ENCODE measurements around the gene NDUFC2.
"Not testable (repeated sequence)": the region's sequence is repeated elsewhere in the genome, so short reads cannot be mapped to it uniquely, and the experiment has no call there.

Gene NDUFC2

GRCh38 chr11:78079232-78080083 is at the start of gene NDUFC2:
NDUFC2 (minus strand) TSS chr11:78079862; CDS start chr11:78079744, 118 bp downstream.
- peak in 54 of 56 donors; percentile 26 to 87 (median 70) for DNase-seq

- no peak for DNase-seq
Measured at GRCh38 chr11:78127403-78127802, 47.7 kb upstream of the NDUFC2 start.

DNA sequence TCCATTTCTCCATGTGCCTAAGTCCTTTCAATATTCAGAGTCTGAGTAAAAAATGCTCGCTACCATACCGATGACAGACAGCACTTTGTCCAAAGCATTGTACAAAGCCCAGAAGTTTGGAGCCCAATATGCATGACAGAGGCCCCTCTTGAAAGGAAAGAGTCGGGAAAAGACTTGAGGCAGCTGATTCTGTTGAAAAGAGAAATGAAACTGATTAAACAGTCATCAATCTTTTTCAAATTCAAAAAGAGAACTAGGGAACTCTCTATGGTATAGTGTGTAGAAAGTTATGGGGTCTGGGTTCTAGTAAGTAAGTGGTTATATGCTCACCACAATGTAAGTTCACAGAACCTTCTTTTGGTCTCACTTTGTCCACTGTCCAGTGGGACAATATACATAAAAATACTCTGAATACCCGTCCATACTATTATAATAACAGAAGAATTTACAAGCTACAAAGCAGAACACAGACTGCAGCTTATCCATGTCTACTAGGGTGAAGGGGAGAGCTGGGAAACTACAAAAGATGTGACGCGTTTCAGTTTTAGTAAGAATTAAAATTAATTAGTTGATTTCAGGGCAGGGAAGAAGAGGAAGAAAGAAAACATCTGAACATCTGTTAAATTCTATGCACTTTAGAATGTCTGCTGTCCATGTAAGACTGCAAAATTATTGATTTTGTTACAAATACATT is 33.1 kb upstream of the NDUFC2 start:
- no peak for DNase-seq

DNA sequence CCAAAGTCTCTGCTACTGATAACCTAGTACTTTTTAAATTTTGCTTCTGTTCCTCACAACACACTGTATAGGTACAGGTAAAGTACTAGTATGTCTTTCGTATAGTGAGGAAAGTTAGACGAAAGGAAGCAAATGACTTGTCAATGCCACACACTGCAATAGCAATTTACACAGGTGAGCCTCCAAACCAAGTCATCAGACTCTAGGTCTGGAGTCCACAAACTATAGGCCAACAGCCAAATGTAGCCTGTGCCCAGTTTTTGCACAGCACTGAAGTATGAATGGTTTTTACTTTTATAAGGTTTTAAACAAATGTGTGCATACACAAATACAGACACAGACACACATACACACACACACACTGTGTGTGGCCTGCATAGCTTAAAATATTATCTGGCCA is 31.6 kb upstream of the NDUFC2 start:
- no peak for DNase-seq

DNA sequence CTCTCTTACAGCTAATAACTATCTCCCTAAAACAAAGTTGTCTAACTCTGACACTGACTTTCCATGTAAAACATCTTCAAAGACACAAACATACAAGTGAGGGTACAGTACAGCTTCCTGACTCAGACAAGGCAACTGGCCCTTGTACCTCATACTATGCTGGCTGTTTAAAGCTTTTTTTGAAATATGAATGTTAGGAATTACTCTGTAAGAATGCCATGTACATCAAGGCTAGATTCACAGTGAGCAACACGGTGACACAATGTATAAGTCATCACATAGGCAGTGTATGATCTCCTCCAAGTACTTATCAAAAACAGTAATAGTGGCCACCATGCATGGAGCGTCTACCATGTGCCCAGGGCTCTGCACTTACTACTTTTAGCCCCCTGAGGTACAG is 31.2 kb upstream of the NDUFC2 start:
- DNase-seq, result no peak

DNA sequence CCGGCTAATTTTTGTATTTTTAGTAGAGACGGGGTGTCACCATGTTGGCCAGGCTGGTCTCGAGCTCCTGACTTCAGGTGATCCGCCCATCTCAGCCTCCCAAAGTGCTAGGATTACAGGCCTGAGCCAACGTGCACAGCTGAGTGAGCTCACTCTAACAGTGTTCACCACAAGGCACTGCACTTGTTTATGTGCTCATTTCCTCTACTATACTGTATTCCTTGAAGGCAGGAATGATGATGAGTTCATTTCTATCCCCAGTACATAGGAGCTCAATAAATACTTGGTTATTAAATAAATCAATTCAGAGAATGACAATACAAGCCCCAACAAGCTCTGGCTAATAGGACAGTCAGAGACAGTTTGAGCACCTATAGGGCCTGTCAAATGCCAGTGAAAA is 30.7 kb upstream of the NDUFC2 start:
- no peak for DNase-seq

DNA sequence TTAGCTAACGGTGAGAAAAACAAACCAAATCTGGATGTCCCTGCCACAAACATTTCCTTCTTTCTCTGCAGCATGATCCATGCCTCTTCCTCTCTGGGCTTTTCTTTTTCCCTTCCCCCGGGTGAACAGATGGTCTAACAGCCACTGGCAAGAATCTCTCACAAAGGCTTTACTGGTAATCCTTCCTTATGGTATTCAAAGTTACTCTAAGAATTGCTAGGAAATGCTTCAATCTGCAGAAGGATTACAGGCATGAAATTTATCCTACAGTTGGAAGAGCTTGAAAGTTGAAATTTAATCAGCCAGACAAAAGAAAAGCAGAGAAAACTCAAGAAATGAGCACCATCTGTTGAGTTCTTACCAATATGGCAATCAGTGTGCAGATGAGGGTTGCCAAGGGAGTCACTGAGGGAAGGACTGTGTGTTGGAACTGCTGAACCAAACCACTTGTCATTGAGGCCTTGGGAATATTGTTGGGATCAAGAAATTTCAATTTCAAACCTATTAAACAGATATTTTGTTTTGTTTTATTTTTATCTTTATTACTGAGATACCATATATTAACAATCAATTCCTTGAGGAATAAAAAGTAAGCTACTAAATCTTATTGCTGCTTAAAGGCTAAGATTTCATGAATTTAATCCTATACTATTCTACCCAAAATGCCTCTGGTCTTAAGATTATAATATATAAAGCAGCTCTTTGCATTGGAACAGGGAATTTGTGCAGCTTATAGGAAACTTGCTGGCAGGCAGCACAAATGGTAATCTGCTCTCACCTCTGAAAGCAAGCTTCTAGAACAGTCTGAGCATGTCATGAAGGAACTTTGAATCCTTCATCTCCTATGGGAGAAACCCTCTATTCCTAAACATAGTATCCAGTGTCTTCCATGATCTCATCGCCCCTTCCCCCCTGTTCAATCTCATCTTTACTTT is 29.7 kb upstream of the NDUFC2 start:
- no peak for DNase-seq

DNA sequence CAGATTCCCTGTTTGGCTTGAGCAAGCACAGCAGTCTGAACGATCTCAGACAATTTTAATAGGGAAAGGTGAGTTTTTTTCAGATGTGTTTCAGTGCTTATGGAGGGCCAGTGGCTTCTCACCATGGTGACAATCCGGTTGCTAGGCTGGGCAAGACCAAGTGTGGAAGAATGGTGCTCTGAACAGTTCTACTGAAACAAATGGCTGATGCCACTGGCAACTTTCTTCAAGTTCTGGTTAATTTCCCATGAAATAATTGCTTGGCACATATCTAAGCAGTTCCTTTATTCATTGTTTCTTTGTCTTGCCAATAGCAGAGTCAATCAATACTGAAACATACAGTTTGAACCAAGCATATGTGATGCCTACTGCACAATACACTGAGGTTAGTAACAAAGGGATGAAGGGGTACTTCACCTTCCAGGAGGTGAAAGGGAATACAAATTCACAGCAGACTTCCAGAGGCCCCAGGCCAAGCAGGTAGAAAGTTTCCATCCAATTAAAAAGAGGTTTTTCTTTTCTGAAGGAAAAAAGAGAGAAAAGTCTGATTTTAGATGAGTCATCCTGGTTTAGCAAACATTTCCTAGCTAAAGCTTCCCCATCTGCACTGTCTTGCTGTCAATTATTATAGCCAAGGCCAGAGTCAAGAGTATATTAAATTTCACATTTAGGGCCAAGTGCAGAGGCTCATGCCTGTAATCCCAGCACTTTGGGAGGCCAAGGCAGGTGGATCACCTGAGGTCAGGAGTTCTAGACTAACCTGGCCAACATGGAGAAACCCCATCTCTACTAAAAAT is 21.2 kb upstream of the NDUFC2 start:
- peak in 6 of 56 donors; percentile 3 to 22 (median 8) for DNase-seq

DNA sequence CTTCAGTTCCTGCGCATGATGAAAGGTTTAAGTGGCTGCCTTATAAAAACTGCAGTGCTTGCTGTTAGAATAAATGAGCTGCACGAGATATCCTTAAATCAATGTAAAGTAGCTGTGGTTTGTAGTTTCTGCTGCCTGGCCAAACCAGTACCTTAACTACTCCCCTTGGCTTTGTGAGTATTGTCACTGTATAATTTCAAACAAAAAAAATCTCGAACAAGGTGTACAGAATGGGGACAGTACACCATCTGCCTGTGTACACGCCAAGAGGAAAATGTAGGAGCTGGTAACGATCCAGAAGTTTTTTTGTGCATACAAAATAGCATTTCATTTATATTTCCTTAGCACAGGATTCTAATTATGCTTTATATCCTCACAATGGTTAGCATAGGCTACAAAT is 20.6 kb upstream of the NDUFC2 start:
- no peak for DNase-seq

- DNase-seq, result no peak
Measured at GRCh38 chr11:78099666-78100065, 20.0 kb upstream of the NDUFC2 start.

DNA sequence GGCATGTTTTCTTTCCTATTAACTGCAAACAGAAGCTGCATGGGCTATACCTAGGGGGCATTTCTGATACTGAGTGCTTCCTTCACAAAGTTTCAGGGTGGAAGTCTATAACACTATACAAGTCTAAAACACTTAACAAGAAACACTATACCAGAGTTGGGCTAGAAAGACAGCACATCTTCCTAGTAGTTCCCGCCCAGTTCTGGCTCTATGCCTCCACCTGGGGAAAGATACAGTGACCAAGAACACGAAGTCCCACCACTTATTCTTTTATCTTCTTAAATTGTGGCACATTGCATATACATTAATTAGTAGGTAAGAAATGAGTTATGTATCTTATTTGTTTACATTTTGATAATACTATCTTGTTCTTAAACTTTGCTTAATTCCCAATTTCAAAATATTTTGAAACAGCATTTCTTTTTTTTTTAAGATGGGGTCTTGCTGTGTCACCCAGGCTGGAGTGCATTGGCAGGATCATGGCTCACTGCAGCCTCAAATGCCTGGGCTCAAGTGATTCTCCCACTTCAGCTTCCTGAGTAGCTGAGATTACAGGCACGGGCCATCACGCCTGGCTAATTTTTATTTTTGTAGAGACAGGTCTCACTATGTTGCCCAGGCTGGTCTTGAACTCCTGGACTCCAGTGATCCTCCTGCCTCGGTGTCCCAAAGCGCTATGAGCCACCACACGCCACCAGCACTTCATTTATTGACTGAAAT is 18.2 kb upstream of the NDUFC2 start:
- no peak for DNase-seq

GRCh38 chr11:78094250-78094649 is 14.6 kb upstream of the NDUFC2 start:
- no peak for DNase-seq

DNA sequence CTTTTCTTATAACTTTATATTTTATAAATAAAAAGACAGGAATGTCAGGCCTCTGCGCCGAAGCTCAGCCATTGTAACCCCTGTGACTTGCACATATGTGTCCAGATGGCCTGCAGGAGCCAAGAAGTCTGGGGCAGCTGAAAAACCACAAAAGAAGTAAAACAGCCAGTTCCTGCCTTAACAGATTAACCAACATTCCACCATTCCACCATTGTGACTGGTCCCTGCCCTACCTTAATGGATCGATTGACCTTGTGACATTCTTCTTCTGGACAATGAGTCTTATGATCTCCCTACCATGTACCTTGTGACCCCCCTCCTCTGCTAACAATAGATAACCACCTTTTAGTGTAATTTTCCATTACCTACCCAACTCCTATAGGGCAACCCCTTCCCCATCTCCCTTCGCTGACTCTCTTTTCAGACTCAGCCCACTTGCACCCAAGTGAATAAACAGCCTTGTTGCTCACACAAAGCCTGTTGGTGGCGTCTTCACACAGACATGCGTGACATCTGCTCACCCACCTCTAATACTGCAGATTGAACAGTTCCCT is 6.9 kb upstream of the NDUFC2 start:
- DNase-seq, result not testable (repeated sequence)

- no peak for DNase-seq
Measured at GRCh38 chr11:78085972-78086371, 6.3 kb upstream of the NDUFC2 start.

DNA sequence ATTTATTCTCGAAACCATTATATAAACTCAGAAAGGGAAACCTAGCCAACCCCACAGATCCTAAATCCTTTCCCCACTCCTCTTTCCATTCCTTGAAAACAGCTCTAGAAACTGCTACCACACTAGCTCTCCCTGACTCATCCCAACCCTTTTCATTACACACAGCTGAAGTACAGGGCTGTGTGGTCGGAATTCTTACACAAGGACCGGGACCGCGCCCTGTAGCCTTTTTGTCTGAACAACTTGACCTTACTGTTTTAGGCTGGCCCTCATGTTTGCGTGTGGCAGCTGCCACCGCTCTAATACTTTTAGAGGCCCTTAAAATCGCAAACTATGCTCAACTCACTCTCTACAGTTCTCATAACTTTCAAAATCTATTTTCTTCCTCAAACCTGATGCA is 4.8 kb upstream of the NDUFC2 start:
- not testable (repeated sequence) for DNase-seq

- DNase-seq, result no peak
Measured at GRCh38 chr11:78083021-78083420, 3.4 kb upstream of the NDUFC2 start.

GRCh38 chr11:78082146-78082545 is 2.5 kb upstream of the NDUFC2 start:
- no peak for DNase-seq

- DNase-seq, result no peak
Measured at GRCh38 chr11:78081583-78081982, 1.9 kb upstream of the NDUFC2 start.

GRCh38 chr11:78080818-78081495 is 1.3 kb upstream of the NDUFC2 start:
- DNase-seq, result no peak
